ENCODE results near the gene GJD2. TPM values are rescaled to one million over a fixed set of nuclear protein-coding genes. Genes with fewer than 3 reads are reported as not detected.

The GJD2 gene
- total RNA-seq, 1 experiment from 2014 or later: not detected

DNA sequence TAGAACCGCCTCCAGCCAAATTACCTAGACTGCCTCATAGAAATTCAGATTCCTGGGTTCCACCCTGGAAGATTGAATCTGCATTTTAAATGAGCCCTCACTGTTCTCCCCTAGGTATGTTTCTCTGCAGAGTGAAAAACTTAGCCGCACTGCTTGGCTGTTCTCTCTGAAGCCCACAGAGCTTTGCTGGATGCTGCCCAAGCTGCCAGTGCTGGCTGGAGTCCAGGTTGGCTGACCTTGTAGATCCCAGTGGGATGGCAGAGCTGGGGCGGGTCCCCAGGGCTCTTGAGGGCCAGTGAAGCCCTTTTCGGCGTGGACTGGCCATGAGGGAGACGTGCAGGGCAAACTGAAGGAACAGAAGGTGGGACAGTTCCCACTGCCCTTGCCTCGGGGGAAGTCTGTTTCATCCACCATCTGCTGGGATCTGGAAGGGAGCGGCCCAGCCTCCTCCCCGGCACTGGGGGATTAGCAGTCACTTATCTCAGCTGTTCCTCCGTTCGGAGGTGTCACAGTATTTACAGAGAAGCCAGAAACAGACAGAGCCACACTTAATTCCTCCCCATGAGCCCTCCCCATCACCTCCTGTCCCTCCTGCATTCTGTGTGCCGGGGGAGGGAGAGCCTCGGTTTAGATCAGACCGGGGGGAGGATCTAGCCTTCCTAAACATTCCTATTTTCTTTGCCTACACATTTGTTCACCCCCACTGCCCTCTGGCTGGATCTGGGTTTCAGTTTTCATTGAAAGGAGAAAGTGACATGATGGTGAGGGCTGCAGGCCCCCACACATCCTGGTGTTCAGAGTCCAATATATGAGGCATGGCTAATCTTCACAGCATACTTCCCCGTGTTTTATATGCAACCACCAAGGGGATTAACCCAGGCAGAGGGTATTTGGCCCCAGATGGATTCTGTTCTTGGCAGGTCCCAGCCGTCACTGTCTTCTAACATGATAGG lies 44.6 kb upstream of the GJD2 start:
- CTCF ChIA-PET: no interaction called here
- H3K9me3 ChIP-seq (ENCODE audit: control insufficient read depth, insufficient read depth, low read depth, low read length): no peaks in the 10 kb centered on the region
- H3K4me3 ChIP-seq (ENCODE audit: low read depth in 2 of 2, low read length in 2 of 2): no peak overlapping the region
- intact Hi-C loops (cut with micrococcal nuclease; ENCODE audit: unreplicated experiment): no loop called here
- no peaks in the 10 kb centered on the region; the same call in 1 of the 2 replicates for H3K4me1 ChIP-seq (ENCODE audit: control insufficient read depth, insufficient read depth, low read length)
- DNase-seq (ENCODE audit: low read depth, low spot score): no peak
- POLR2A ChIA-PET: no interaction called here
- in situ Hi-C loops (cut with HindIII; ENCODE audit: low pct_unique_long_range_greater_than_20kb, low sequenced_read_pairs): no loop called here
- H3K36me3 ChIP-seq (ENCODE audit: control insufficient read depth, insufficient read depth, low read length): no peaks in the 10 kb centered on the region
- TF ChIP-seq, protein P1, sequence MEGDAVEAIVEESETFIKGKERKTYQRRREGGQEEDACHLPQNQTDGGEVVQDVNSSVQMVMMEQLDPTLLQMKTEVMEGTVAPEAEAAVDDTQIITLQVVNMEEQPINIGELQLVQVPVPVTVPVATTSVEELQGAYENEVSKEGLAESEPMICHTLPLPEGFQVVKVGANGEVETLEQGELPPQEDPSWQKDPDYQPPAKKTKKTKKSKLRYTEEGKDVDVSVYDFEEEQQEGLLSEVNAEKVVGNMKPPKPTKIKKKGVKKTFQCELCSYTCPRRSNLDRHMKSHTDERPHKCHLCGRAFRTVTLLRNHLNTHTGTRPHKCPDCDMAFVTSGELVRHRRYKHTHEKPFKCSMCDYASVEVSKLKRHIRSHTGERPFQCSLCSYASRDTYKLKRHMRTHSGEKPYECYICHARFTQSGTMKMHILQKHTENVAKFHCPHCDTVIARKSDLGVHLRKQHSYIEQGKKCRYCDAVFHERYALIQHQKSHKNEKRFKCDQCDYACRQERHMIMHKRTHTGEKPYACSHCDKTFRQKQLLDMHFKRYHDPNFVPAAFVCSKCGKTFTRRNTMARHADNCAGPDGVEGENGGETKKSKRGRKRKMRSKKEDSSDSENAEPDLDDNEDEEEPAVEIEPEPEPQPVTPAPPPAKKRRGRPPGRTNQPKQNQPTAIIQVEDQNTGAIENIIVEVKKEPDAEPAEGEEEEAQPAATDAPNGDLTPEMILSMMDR (IDR thresholded peaks at IDR 0.05): no peak
- TF ChIP-seq TCF7L2 (IDR thresholded peaks at IDR 0.05; ENCODE audit: low read depth, low read length) (no peak), POLR2AphosphoS5 (IDR thresholded peaks at IDR 0.05; ENCODE audit: low read depth, low read length) (no peak), SIN3A (IDR thresholded peaks at IDR 0.05; ENCODE audit: borderline replicate concordance, insufficient read depth, low read depth, low read length) (no peak)
- TF ChIP-seq, protein P2, sequence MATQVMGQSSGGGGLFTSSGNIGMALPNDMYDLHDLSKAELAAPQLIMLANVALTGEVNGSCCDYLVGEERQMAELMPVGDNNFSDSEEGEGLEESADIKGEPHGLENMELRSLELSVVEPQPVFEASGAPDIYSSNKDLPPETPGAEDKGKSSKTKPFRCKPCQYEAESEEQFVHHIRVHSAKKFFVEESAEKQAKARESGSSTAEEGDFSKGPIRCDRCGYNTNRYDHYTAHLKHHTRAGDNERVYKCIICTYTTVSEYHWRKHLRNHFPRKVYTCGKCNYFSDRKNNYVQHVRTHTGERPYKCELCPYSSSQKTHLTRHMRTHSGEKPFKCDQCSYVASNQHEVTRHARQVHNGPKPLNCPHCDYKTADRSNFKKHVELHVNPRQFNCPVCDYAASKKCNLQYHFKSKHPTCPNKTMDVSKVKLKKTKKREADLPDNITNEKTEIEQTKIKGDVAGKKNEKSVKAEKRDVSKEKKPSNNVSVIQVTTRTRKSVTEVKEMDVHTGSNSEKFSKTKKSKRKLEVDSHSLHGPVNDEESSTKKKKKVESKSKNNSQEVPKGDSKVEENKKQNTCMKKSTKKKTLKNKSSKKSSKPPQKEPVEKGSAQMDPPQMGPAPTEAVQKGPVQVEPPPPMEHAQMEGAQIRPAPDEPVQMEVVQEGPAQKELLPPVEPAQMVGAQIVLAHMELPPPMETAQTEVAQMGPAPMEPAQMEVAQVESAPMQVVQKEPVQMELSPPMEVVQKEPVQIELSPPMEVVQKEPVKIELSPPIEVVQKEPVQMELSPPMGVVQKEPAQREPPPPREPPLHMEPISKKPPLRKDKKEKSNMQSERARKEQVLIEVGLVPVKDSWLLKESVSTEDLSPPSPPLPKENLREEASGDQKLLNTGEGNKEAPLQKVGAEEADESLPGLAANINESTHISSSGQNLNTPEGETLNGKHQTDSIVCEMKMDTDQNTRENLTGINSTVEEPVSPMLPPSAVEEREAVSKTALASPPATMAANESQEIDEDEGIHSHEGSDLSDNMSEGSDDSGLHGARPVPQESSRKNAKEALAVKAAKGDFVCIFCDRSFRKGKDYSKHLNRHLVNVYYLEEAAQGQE (IDR thresholded peaks at IDR 0.05; ENCODE audit: insufficient read depth in 1 of 2, low read depth in 2 of 2, low read length in 1 of 2): no peak
- H3K27me3 ChIP-seq (ENCODE audit: control insufficient read depth, insufficient read depth, low read length): peaks cover 4% of the 10 kb centered on the region; the same call in 1 of the 2 replicates
- ATAC-seq: peak; percentile 33; the same call in 1 of the 2 replicates
- H3K27ac ChIP-seq (ENCODE audit: low read length): no peak overlapping the region
- no TSS peak for BruUV-seq (replicated peaks)

DNA sequence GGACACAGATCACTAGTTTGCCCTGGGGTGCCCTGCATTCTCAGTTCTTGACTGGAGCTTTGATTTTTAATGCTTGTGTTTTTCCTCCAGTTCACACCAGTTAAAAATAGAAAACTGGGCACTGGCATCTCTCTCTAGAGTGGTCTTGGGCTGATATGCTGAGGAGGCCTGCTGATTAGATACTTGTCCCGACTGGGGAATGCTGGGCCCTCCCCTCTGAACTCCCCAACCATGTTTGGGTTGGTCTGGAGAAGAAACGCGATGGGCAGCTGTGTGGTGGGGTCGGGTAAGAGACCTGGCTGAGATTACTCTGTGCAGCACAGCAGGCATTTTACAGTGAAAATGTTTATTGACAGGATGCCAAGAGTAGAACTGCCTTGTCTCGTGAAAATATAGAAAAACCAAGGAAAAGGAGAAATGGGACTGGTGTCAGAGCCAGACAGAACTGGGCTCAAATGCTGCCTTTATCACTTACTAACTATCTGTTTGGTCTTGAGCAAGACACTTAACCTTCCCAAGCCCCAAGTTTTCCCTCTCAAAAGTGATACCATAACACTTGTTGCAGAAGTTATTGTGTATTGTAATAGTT lies 42.1 kb upstream of the GJD2 start:
- ChIA-PET POLR2A (no interaction called here), CTCF (no interaction called here)
- Histone ChIP-seq H3K4me1 (ENCODE audit: control insufficient read depth, insufficient read depth, low read length) (no peaks in the 10 kb centered on the region; the same call in 1 of the 2 replicates), H3K27me3 (ENCODE audit: control insufficient read depth, insufficient read depth, low read length) (peaks cover 12% of the 10 kb centered on the region), H3K9me3 (ENCODE audit: control insufficient read depth, insufficient read depth, low read depth, low read length) (no peaks in the 10 kb centered on the region), H3K27ac (ENCODE audit: low read length) (no peak overlapping the region), H3K4me3 (ENCODE audit: low read depth in 2 of 2, low read length in 2 of 2) (no peak overlapping the region), H3K36me3 (ENCODE audit: control insufficient read depth, insufficient read depth, low read length) (no peaks in the 10 kb centered on the region)
- ATAC-seq (no peak), DNase-seq (ENCODE audit: low read depth, low spot score) (no peak)
- in situ Hi-C loops (cut with HindIII; ENCODE audit: low pct_unique_long_range_greater_than_20kb, low sequenced_read_pairs): no loop called here
- TF ChIP-seq POLR2AphosphoS5 (IDR thresholded peaks at IDR 0.05; ENCODE audit: low read depth, low read length): no peak
- intact Hi-C loops (cut with micrococcal nuclease; ENCODE audit: unreplicated experiment): no loop called here
- BruUV-seq (replicated peaks): no TSS peak

Measured in Panc1 (cell line).